Panc1 (cell line): ENCODE measurements around the gene GRM1. TPM values are rescaled to one million over a fixed set of nuclear protein-coding genes. Genes with fewer than 3 reads are reported as not detected.

ENCODE experiments used
- ATAC-seq: fragments of 200-7000 bp; cut with Tn5 transposase; 2 replicates; pipeline ENCODE4 v1.9.1; 2020; ENCODE audit warnings: mild to moderate bottlenecking, moderate library complexity
- BruUV-seq: library from RNA; stranded (reverse); fragments of 400-500 nt; replicated peaks from 2 replicates; lab custom pipeline; 2021; lab: Mats Ljungman, UMichigan
- CTCF ChIA-PET: fragments of 300-600 bp; sonication (Branson Sonifier 250); formaldehyde crosslinking; loops from one replicate; lab custom pipeline; 2022; ENCODE audit warnings: antibody characterized with exemption; lab: Charles Lee
- POLR2A ChIA-PET: fragments of 300-600 bp; sonication (Branson Sonifier 250); formaldehyde crosslinking; loops from one replicate; lab custom pipeline; 2022; ENCODE audit warnings: antibody characterized with exemption; lab: Charles Lee
- DNase-seq: peaks from one replicate; pipeline ENCODE4 v3.0.0-alpha.2; 2010; ENCODE audit warnings: low read depth, low spot score
- H3K27ac ChIP-seq: 2 replicates; pipeline ENCODE4 v1.5.1; 2011; ENCODE audit warnings: mild to moderate bottlenecking, low read length, inconsistent platforms
- H3K27me3 ChIP-seq: fragments of 200-500 bp; sonication (Bioruptor generic); 2 replicates; pipeline ENCODE4 v1.6.0; 2014; ENCODE audit warnings: low read length, inconsistent platforms; ENCODE audit not compliant: control insufficient read depth, insufficient read depth
- H3K36me3 ChIP-seq: fragments of 200-500 bp; sonication (Bioruptor generic); 2 replicates; pipeline ENCODE4 v1.5.1; 2014; ENCODE audit warnings: inconsistent platforms, mild to moderate bottlenecking, low read length, moderate library complexity; ENCODE audit not compliant: control insufficient read depth, insufficient read depth
- H3K4me1 ChIP-seq: 2 replicates; pipeline ENCODE4 v1.5.1; 2011; ENCODE audit warnings: inconsistent platforms, mild to moderate bottlenecking, low read length, moderate library complexity; ENCODE audit not compliant: control insufficient read depth, insufficient read depth
- H3K4me3 ChIP-seq, 2 experiments: 2 replicates each; pipeline ENCODE4 v1.5.1; 2011 to 2012; ENCODE audit warnings: low read depth in 2 of 2, low read length in 2 of 2, mild to moderate bottlenecking in 2 of 2, inconsistent platforms in 1 of 2, moderate library complexity in 1 of 2
- H3K9me3 ChIP-seq: fragments of 200-500 bp; sonication (Bioruptor generic); 2 replicates; pipeline ENCODE4 v1.5.1; 2014; ENCODE audit warnings: low read depth, mild to moderate bottlenecking, inconsistent platforms, low read length, moderate library complexity; ENCODE audit not compliant: control insufficient read depth, insufficient read depth
- POLR2AphosphoS5 ChIP-seq: IDR thresholded peaks from 2 replicates; pipeline ENCODE4 v1.6.1; 2012; ENCODE audit warnings: mild to moderate bottlenecking, low read depth, low read length, moderate library complexity
- SIN3A ChIP-seq: IDR thresholded peaks from 2 replicates; pipeline ENCODE4 v1.6.1; 2012; ENCODE audit warnings: low read depth, mild to moderate bottlenecking, low read length, moderate library complexity, borderline replicate concordance; ENCODE audit not compliant: insufficient read depth
- TCF7L2 ChIP-seq: IDR thresholded peaks from 2 replicates; pipeline ENCODE4 v1.6.1; 2011; ENCODE audit warnings: mild to moderate bottlenecking, low read depth, low read length, inconsistent platforms
- in situ Hi-C: cut with HindIII; loops from 2 replicates; pipeline ENCODE4 v1.10.0; 2016; ENCODE audit warnings: low sequenced_read_pairs, low pct_unique_long_range_greater_than_20kb
- intact Hi-C: fragments of 100-400 bp; cut with micrococcal nuclease; formaldehyde crosslinking; loops from one replicate; pipeline ENCODE4 v1.10.0; 2022; ENCODE audit not compliant: unreplicated experiment
- total RNA-seq: library from RNA; stranded (reverse); gene quantifications from one replicate; pipeline ENCODE4 v1.2.1, GENCODE V29; 2021; ENCODE audit not compliant: unreplicated experiment
- TF ChIP-seq, protein P1 (sequence below): fragments of 450-650 bp; IDR thresholded peaks from 2 replicates; pipeline ENCODE4 v1.5.1; 2017; ENCODE audit warnings: mild to moderate bottlenecking
- TF ChIP-seq, protein P2 (sequence below), 2 experiments: IDR thresholded peaks; 2 replicates each; pipeline ENCODE4 v1.6.1; 2011 to 2012; ENCODE audit warnings: low read depth in 2 of 2, control low read depth in 1 of 2, low read length in 1 of 2, mild to moderate bottlenecking in 1 of 2, moderate library complexity in 1 of 2; ENCODE audit not compliant: insufficient read depth in 1 of 2

The GRM1 gene
- total RNA-seq, 1 experiment from 2014 or later: not detected

DNA sequence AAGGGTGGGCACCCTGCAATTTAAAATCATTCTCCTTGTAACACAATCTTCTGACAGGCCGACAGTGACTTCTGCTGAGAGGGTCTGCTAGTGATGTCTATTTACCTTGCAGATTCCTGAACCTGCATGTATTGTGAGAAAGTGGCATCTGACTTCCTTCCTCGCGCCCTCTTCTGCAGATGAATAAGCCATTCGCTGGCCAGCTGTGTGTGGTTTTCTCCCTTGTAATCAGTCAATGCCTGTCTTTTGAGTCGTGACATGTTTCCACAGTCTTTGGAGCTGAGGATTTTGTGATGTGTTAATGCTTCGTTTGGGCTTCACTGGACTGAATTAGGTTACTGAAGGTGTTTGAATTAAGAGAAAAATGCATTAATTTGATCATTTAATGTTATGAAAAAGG is 125.3 kb downstream of the GRM1 start:
- no peak for DNase-seq
- ATAC-seq: no peak
- CTCF ChIA-PET: no interaction called here
- H3K9me3 ChIP-seq: no peaks in the 10 kb centered on the region
- H3K4me3 ChIP-seq: no peak overlapping the region
- BruUV-seq: no TSS peak
- no peaks in the 10 kb centered on the region for H3K27me3 ChIP-seq
- H3K36me3 ChIP-seq: no peaks in the 10 kb centered on the region
- POLR2A ChIA-PET: no interaction called here
- H3K27ac ChIP-seq: no peak overlapping the region
- H3K4me1 ChIP-seq: no peaks in the 10 kb centered on the region
- in situ Hi-C loops: no loop called here
- TF ChIP-seq, protein P1, sequence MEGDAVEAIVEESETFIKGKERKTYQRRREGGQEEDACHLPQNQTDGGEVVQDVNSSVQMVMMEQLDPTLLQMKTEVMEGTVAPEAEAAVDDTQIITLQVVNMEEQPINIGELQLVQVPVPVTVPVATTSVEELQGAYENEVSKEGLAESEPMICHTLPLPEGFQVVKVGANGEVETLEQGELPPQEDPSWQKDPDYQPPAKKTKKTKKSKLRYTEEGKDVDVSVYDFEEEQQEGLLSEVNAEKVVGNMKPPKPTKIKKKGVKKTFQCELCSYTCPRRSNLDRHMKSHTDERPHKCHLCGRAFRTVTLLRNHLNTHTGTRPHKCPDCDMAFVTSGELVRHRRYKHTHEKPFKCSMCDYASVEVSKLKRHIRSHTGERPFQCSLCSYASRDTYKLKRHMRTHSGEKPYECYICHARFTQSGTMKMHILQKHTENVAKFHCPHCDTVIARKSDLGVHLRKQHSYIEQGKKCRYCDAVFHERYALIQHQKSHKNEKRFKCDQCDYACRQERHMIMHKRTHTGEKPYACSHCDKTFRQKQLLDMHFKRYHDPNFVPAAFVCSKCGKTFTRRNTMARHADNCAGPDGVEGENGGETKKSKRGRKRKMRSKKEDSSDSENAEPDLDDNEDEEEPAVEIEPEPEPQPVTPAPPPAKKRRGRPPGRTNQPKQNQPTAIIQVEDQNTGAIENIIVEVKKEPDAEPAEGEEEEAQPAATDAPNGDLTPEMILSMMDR: no peak
- TF ChIP-seq, protein P2, sequence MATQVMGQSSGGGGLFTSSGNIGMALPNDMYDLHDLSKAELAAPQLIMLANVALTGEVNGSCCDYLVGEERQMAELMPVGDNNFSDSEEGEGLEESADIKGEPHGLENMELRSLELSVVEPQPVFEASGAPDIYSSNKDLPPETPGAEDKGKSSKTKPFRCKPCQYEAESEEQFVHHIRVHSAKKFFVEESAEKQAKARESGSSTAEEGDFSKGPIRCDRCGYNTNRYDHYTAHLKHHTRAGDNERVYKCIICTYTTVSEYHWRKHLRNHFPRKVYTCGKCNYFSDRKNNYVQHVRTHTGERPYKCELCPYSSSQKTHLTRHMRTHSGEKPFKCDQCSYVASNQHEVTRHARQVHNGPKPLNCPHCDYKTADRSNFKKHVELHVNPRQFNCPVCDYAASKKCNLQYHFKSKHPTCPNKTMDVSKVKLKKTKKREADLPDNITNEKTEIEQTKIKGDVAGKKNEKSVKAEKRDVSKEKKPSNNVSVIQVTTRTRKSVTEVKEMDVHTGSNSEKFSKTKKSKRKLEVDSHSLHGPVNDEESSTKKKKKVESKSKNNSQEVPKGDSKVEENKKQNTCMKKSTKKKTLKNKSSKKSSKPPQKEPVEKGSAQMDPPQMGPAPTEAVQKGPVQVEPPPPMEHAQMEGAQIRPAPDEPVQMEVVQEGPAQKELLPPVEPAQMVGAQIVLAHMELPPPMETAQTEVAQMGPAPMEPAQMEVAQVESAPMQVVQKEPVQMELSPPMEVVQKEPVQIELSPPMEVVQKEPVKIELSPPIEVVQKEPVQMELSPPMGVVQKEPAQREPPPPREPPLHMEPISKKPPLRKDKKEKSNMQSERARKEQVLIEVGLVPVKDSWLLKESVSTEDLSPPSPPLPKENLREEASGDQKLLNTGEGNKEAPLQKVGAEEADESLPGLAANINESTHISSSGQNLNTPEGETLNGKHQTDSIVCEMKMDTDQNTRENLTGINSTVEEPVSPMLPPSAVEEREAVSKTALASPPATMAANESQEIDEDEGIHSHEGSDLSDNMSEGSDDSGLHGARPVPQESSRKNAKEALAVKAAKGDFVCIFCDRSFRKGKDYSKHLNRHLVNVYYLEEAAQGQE (IDR thresholded peaks at IDR 0.05; ENCODE audit: insufficient read depth in 1 of 2, low read depth in 2 of 2, low read length in 1 of 2): no peak
- no peak for TF ChIP-seq TCF7L2
- intact Hi-C loops: no loop called here

DNA sequence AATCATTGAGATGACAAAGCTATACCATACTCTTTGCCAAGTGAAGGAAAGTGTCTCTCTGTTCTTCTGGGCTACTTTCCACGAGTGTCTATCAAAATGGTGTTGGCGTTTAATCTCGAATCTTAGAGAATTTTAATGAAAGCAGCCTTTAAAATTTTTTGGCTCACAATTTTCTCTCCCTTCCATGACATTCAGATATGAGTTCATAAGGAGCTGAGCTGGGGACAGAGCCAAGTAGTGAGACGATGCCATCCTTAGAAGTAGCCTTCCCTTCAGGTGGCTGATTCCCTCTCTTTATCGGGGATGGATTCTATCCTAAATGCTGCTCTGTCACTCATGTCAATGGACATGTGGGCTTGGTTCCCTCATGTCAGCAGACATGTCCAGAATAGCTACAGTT is 132.8 kb downstream of the GRM1 start:
- in situ Hi-C loops (no loop called here), intact Hi-C loops (no loop called here)
- ChIA-PET CTCF (no interaction called here), POLR2A (no interaction called here)
- H3K27me3 ChIP-seq: no peaks in the 10 kb centered on the region
- TF ChIP-seq, protein P2 (IDR thresholded peaks at IDR 0.05; ENCODE audit: insufficient read depth in 1 of 2, low read depth in 2 of 2, low read length in 1 of 2): no peak
- no peak for TF ChIP-seq POLR2AphosphoS5
- TF ChIP-seq TCF7L2: no peak
- TF ChIP-seq SIN3A: no peak
- TF ChIP-seq, protein P1: no peak
- DNase-seq: no peak
- no peaks in the 10 kb centered on the region for H3K36me3 ChIP-seq
- no peak for ATAC-seq
- H3K9me3 ChIP-seq: no peaks in the 10 kb centered on the region
- BruUV-seq: no TSS peak
- H3K4me3 ChIP-seq: no peak overlapping the region
- no peaks in the 10 kb centered on the region for H3K4me1 ChIP-seq
- H3K27ac ChIP-seq: no peak overlapping the region
